ENCODE results near the gene TGM2. TPM values are rescaled to one million over a fixed set of nuclear protein-coding genes. Genes with fewer than 3 reads are reported as not detected.

TGM2 gene
- total and polyA plus RNA-seq, 2 donors from 2014 or later, result 44.6 to 611 TPM

DNA sequence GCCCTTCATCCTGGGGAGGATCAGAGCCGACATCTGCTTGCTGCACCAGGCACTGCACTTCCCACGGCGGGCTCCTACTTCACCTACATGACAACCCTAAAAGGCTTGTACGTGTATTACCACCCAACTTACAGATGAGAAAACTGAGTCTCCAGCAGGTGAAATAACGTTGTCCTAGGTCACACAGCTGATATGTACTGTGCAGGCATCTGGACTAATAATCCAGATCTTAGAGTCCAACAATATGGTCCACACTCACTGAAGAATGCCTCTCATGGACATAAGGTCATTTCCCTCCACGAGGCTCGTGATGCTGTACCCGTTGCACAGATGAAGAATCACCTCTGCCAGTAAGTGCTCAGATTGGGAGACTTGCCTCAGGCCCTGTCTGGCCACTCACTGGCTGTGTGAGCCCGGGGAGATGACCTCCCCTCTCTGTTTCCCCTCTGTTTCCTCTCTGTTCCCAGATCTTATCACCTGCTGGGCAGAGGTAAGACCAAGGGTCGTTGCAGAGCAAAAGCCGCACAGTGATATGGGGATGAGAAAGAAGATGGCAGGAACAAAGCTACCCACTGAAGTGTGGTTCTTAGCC, 32.1 kb downstream of the TGM2 start:
- Histone ChIP-seq H3K9me3 (ENCODE audit: control insufficient read depth in 2 of 3, insufficient read depth in 1 of 3, low read length in 3 of 3) (no peaks in the 10 kb centered on the region), H3K4me1 (ENCODE audit: control insufficient read depth in 2 of 3, insufficient read depth in 2 of 3, low read depth in 1 of 3, low read length in 3 of 3) (peaks cover 0 to 12% (median 10%) of the 10 kb centered on the region in 3 donors), H3K27me3 (ENCODE audit: control insufficient read depth, insufficient read depth, low read length) (no peaks in the 10 kb centered on the region), H3K36me3 (ENCODE audit: control insufficient read depth in 2 of 3, insufficient read depth in 3 of 3, low read length in 3 of 3) (peaks cover 0 to 2% (median 0%) of the 10 kb centered on the region in 3 donors), H3K9ac (ENCODE audit: low read length in 3 of 3) (no peak overlapping the region), H3K4me3 (ENCODE audit: low read length in 3 of 3) (no peak overlapping the region), H3K27ac (ENCODE audit: low read depth in 2 of 2, low read length in 2 of 2) (no peak overlapping the region)
- intact Hi-C loops (cut with DNase I), result no loop called here
- TF ChIP-seq, protein P1, sequence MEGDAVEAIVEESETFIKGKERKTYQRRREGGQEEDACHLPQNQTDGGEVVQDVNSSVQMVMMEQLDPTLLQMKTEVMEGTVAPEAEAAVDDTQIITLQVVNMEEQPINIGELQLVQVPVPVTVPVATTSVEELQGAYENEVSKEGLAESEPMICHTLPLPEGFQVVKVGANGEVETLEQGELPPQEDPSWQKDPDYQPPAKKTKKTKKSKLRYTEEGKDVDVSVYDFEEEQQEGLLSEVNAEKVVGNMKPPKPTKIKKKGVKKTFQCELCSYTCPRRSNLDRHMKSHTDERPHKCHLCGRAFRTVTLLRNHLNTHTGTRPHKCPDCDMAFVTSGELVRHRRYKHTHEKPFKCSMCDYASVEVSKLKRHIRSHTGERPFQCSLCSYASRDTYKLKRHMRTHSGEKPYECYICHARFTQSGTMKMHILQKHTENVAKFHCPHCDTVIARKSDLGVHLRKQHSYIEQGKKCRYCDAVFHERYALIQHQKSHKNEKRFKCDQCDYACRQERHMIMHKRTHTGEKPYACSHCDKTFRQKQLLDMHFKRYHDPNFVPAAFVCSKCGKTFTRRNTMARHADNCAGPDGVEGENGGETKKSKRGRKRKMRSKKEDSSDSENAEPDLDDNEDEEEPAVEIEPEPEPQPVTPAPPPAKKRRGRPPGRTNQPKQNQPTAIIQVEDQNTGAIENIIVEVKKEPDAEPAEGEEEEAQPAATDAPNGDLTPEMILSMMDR (IDR thresholded peaks at IDR 0.05; ENCODE audit: borderline replicate concordance, extremely low read depth, insufficient read depth), result no peak
- DNase-seq (peak in 2 of 5 donors; percentile 24 to 27), FAIRE-seq (no peak)

DNA sequence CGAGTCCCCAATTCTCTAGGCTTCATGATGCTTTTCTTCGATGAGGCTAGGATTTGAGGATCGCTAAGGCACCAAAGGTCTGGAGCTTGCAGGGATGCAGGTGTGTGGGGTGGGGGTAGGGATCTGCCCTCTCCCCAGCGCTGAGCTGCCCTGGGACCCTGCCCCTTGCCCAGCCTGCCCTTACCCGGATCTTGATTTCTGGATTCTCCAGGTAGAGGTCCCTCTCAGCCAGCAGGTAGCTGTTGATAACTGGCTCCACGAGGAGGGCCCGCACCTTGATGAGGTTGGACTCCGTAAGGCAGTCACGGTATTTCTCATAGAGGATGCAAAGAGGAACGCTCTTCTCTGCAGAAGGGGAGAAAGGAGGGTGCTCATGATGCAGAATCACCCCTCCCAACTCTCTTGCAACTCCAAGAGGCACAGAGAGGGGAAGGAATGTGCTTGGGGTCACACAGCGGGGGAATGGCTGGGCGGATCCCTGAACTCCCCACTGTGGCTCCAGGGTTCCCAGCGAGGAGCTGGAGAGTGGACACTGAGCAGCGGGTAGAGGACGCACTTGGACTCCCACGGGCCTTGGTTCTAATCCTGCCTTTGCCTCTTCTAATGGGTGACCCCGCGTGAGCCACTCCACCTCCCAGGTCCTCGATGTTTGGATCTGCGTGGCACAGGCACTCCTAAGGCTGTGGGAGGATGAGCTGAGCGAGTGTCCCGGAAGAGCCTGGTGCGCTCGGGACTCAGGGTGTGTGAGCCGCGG, 32.7 kb downstream of the TGM2 start:
- H3K4me3 ChIP-seq (ENCODE audit: low read length in 3 of 3), result no peak overlapping the region
- H3K9ac ChIP-seq (ENCODE audit: low read length in 3 of 3), result no peak overlapping the region
- H3K4me1 ChIP-seq (ENCODE audit: control insufficient read depth in 2 of 3, insufficient read depth in 2 of 3, low read depth in 1 of 3, low read length in 3 of 3), result peaks cover 0 to 13% (median 12%) of the 10 kb centered on the region in 3 donors
- TF ChIP-seq, protein P1 (IDR thresholded peaks at IDR 0.05; ENCODE audit: borderline replicate concordance, extremely low read depth, insufficient read depth), result no peak
- intact Hi-C loops (cut with DNase I), result no loop called here
- H3K27ac ChIP-seq (ENCODE audit: low read depth in 2 of 2, low read length in 2 of 2), result no peak overlapping the region
- no peaks in the 10 kb centered on the region for H3K27me3 ChIP-seq (ENCODE audit: control insufficient read depth, insufficient read depth, low read length)
- peak in 2 of 5 donors; percentile 31 to 58 for DNase-seq
- no peak for FAIRE-seq
- no peaks in the 10 kb centered on the region for H3K36me3 ChIP-seq (ENCODE audit: control insufficient read depth in 2 of 3, insufficient read depth in 3 of 3, low read length in 3 of 3)
- no peaks in the 10 kb centered on the region for H3K9me3 ChIP-seq (ENCODE audit: control insufficient read depth in 2 of 3, insufficient read depth in 1 of 3, low read length in 3 of 3)

DNA sequence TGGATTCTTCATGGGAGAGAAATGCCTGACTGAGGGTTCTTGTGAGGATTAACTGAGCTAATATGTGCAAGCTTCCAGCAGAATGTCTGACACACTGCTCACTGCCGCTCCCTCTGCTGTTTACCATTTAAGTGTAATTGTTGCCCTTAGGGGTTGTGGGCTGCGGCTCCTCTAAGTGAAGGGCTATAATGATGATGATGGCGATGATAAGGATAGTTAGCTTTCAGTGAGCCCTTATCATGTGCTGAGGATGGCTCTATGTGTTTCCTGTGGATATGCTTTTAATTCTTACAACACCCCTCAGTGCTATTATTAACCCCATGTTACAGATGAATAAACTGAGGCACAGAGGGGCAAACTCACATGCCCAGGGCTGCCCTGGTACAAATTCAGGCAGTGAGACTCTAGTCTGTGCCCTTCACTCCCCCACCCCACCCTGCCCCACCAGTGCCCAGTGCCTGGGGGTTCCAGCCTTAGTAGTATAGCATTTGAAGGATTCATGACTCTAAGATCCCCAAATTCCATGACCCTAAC, 33.4 kb downstream of the TGM2 start:
- Histone ChIP-seq H3K9me3 (ENCODE audit: control insufficient read depth in 2 of 3, insufficient read depth in 1 of 3, low read length in 3 of 3) (no peaks in the 10 kb centered on the region), H3K9ac (ENCODE audit: low read length in 3 of 3) (no peak overlapping the region), H3K4me3 (ENCODE audit: low read length in 3 of 3) (no peak overlapping the region), H3K4me1 (ENCODE audit: control insufficient read depth in 2 of 3, insufficient read depth in 2 of 3, low read depth in 1 of 3, low read length in 3 of 3) (peaks cover 0 to 18% (median 14%) of the 10 kb centered on the region in 3 donors), H3K27me3 (ENCODE audit: control insufficient read depth, insufficient read depth, low read length) (no peaks in the 10 kb centered on the region), H3K27ac (ENCODE audit: low read depth in 2 of 2, low read length in 2 of 2) (no peak overlapping the region), H3K36me3 (ENCODE audit: control insufficient read depth in 2 of 3, insufficient read depth in 3 of 3, low read length in 3 of 3) (no peaks in the 10 kb centered on the region)
- no peak for FAIRE-seq
- DNase-seq, result peak in 2 of 5 donors; percentile 4 to 11
- intact Hi-C loops (cut with DNase I), result no loop called here
- TF ChIP-seq, protein P1 (IDR thresholded peaks at IDR 0.05; ENCODE audit: borderline replicate concordance, extremely low read depth, insufficient read depth), result no peak

Measured in kidney (tissue), 14 donors.